ENCODE results near the gene MARK3. TPM values are rescaled to one million over a fixed set of nuclear protein-coding genes. Genes with fewer than 3 reads are reported as not detected.
A peak's percentile ranks its signal among the peaks of the same experiment; 100 is the strongest.

The MARK3 gene
- total RNA-seq, 1 donor, result 79.5 TPM

DNA sequence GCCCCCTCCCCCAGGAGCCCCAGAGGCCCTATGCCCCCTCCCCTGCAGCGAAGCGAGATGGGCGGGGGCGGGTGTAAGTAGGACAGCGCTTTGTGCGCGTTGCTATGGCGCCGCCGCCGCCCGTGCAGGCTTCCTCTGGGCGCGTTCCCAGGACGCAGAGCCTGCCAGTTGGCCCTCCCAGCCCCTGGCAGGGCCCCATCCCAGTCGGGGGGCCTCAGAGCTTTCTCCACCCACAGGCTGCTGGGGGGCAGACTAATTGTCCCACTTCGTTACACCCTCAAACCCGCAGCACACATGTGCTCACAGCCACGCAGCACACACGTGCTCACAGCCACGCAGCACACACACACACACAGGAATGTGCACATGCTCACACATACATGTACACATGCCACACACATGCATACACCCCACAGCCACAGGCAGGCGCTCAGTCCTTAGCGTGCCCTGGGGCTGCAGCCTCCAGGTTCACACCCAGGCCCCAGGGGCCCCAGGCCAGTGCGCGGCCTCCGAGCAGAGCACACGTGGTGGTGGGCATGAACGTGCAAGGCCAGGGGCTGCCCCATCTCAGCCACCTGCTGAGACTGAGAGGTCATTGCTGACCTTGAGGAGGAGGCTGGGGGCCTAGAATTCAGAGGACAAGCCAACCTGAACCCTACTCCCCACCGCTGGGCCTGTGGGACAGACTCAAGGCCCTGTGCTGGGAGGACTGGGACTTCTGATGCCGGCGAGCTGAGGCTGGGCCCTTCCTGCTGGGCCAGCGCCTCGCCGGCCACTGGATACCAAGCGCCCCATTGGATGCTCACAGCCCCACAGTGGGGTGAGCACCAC is 159.4 kb downstream of the MARK3 start:
- no peak for DNase-seq (ENCODE audit: low read depth)
- TF ChIP-seq, protein P1, sequence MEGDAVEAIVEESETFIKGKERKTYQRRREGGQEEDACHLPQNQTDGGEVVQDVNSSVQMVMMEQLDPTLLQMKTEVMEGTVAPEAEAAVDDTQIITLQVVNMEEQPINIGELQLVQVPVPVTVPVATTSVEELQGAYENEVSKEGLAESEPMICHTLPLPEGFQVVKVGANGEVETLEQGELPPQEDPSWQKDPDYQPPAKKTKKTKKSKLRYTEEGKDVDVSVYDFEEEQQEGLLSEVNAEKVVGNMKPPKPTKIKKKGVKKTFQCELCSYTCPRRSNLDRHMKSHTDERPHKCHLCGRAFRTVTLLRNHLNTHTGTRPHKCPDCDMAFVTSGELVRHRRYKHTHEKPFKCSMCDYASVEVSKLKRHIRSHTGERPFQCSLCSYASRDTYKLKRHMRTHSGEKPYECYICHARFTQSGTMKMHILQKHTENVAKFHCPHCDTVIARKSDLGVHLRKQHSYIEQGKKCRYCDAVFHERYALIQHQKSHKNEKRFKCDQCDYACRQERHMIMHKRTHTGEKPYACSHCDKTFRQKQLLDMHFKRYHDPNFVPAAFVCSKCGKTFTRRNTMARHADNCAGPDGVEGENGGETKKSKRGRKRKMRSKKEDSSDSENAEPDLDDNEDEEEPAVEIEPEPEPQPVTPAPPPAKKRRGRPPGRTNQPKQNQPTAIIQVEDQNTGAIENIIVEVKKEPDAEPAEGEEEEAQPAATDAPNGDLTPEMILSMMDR (IDR thresholded peaks at IDR 0.05; ENCODE audit: insufficient read depth, low read length), result no peak
- no peak overlapping the region for H3K4me3 ChIP-seq (ENCODE audit: low read depth, low read length)

DNA sequence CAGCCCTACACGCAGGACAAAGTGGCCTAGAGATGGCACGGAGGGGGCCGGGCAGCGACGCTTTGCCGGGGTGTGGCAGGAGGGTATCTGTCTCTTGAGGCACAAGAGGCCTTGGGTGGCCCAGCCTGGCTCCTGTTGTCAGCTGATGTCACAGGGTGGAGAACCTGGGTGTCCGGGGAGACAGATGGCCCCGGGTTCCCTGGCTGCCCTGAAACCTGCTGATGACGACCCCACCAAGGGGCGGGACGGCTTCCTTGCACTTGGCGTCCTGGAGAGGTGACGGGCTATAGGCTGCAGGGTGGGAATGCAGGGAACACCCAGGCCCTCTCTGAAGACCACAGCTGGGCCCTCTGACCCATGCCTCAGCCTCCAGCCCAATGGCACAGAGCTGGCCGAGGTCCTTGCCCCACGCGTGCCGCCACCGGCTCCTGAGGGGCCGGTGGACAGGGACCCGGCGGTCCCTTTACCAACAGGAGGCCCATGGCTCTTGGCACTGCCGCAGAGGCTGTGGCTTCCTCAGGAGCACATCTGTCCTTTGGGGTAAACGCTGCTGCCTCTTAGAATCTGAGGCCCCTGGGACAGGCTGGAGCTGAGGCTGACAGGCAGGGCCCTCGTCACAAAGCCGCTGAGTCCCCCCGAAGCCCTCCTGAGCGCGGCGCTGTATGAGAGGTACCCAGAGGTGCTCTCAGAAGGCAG is 160.2 kb downstream of the MARK3 start:
- DNase-seq (ENCODE audit: low read depth), result no peak

GRCh38 chr14:103545915-103546651 is 160.9 kb downstream of the MARK3 start:
- TF ChIP-seq, protein P1 (IDR thresholded peaks at IDR 0.05; ENCODE audit: insufficient read depth, low read length), result no peak
- no peak overlapping the region for H3K4me3 ChIP-seq (ENCODE audit: low read depth, low read length)
- no peak for DNase-seq (ENCODE audit: low read depth)

More for the DNA sequence above, 160.2 kb downstream of the MARK3 start:
- TF ChIP-seq, protein P1 (IDR thresholded peaks at IDR 0.05; ENCODE audit: insufficient read depth, low read length), result no peak
- no peak overlapping the region for H3K4me3 ChIP-seq (ENCODE audit: low read depth, low read length)

DNA sequence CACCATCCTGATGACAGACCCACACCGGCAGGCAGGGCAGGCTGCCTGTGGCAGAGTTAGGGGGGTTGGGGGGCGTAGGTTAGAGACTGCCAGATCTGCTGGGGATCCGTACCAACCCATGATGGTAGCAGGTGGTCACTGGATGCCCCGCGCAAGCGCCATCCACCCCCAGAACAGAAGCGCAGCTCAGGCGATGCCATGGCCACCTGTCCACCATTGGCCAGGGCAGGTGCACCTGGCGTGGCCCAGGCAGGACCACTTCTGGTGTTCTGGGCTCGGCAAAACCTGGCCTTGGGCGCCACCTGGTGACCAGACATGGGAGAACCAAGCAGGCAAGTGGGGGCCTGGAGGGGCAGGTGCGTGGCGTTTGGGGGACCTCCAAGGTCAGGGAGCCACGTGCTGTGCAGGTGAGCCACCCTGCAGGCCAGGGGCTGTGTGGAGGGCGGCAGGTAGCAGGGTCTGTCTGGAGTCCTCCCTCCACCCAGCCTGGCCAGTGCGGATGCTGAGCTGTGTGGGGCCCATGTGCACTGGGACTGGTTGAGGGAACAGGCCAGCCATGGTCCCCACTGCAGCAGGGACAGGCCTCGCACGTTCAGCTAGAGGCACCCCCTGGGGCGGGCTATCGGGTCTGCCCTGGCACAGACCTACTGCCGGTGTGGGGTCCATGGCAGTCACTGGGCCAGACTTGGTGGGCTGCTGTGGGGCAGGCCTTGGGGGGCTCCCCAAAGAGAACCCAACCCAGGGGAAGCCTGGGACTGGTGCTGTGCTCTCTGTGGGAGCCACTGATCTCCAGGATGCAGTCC is 161.6 kb downstream of the MARK3 start:
- TF ChIP-seq, protein P1 (IDR thresholded peaks at IDR 0.05; ENCODE audit: insufficient read depth, low read length), result peak; percentile 81
- DNase-seq (ENCODE audit: low read depth), result peak; percentile 52
- H3K4me3 ChIP-seq (ENCODE audit: low read depth, low read length), result no peak overlapping the region

GRCh38 chr14:103547455-103547940 is 162.3 kb downstream of the MARK3 start:
- no peak for DNase-seq (ENCODE audit: low read depth)
- TF ChIP-seq, protein P1 (IDR thresholded peaks at IDR 0.05; ENCODE audit: insufficient read depth, low read length), result no peak
- no peak overlapping the region for H3K4me3 ChIP-seq (ENCODE audit: low read depth, low read length)
